ENCODE data around the gene AKAP7. TPM values are rescaled to one million over a fixed set of nuclear protein-coding genes. Genes with fewer than 3 reads are reported as not detected.
"Not testable (repeated sequence)": the region's sequence is repeated elsewhere in the genome, so short reads cannot be mapped to it uniquely, and the experiment has no call there.

AKAP7 gene
- total RNA-seq, 1 experiment from 2014 or later = 3.1 TPM

DNA sequence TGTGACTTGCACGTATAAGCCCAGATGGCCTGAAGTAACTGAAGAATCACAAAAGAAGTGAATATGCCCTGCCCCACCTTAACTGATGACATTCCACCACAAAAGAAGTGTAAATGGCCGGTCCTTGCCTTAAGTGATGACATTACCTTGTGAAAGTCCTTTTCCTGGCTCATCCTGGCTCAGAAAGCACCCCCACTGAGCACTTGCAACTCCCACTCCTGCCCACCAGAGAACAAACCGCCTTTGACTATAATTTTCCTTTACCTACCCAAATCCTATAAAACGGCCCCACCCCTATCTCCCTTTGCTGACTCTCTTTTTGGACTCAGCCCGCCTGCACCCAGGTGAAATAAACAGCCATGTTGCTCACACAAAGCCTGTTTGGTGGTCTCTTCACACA lies 193.5 kb downstream of the AKAP7 start:
- RAD21 ChIA-PET (ENCODE audit: low non-redundant PET in 1 of 2, low total read pairs in 2 of 2, uncharacterized antibody in 2 of 2, unreplicated experiment in 2 of 2); H3K9ac ChIP-seq (ENCODE audit: low read length); H3K27ac ChIP-seq (ENCODE audit: low read depth, low read length); H3K36me3 ChIP-seq (ENCODE audit: control insufficient read depth in 1 of 2, insufficient read depth in 2 of 2, low read length in 2 of 2); DNase-seq (ENCODE audit: low read depth, low spot score); H2AFZ ChIP-seq (ENCODE audit: low read depth, low read length, poor library complexity, severe bottlenecking); H3K27me3 ChIP-seq (ENCODE audit: insufficient read depth, low read length); H3K79me2 ChIP-seq (ENCODE audit: insufficient read depth, low read length); BruUV-seq (replicated peaks); H4K20me1 ChIP-seq (ENCODE audit: insufficient read depth); intact Hi-C loops (cut with micrococcal nuclease); H3K9me2 ChIP-seq (ENCODE audit: insufficient read depth); ATAC-seq; H3K4me1 ChIP-seq (ENCODE audit: control insufficient read depth in 1 of 2, insufficient read depth in 2 of 2, low read length in 2 of 2); CTCF ChIA-PET; H3K4me3 ChIP-seq (replicated peaks in 1 of 2; ENCODE audit: low read depth in 1 of 2, low read length in 2 of 2); H3K9me3 ChIP-seq (ENCODE audit: control insufficient read depth in 1 of 2, insufficient read depth in 1 of 2, low read depth in 1 of 2, low read length in 2 of 2); POLR2A ChIA-PET; H3K4me2 ChIP-seq (ENCODE audit: low read length): not testable (repeated sequence)

DNA sequence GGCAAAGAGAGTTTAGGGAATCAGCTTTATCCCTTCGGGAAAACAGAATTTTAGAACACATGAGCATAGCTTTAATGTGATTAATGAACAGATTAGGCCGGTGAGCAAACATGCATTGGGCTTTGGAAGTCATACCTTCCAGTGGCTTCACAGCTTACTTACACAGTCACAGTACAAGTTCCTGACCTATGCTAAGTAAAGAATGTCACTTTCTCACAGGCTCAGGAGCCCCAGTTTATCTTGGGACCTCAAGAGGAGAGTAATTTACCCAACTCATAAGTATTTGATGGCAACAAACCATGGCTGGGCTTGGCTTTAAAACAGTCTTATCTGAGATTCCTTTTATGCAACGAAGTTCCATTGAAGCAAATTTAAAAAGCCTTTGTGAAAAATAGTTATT lies 195.9 kb downstream of the AKAP7 start:
- Histone ChIP-seq H3K79me2 (ENCODE audit: insufficient read depth, low read length) (no peaks in the 10 kb centered on the region), H3K4me3 (replicated peaks in 1 of 2; ENCODE audit: low read depth in 1 of 2, low read length in 2 of 2) (no peak overlapping the region), H3K27ac (ENCODE audit: low read depth, low read length) (no peak overlapping the region), H4K20me1 (ENCODE audit: insufficient read depth) (no peaks in the 10 kb centered on the region), H3K4me1 (ENCODE audit: control insufficient read depth in 1 of 2, insufficient read depth in 2 of 2, low read length in 2 of 2) (no peaks in the 10 kb centered on the region), H3K4me2 (ENCODE audit: low read length) (no peak overlapping the region), H2AFZ (ENCODE audit: low read depth, low read length, poor library complexity, severe bottlenecking) (no peak overlapping the region), H3K9me3 (ENCODE audit: control insufficient read depth in 1 of 2, insufficient read depth in 1 of 2, low read depth in 1 of 2, low read length in 2 of 2) (no peaks in the 10 kb centered on the region), H3K27me3 (ENCODE audit: insufficient read depth, low read length) (no peaks in the 10 kb centered on the region), H3K9me2 (ENCODE audit: insufficient read depth) (no peaks in the 10 kb centered on the region), H3K9ac (ENCODE audit: low read length) (no peak overlapping the region), H3K36me3 (ENCODE audit: control insufficient read depth in 1 of 2, insufficient read depth in 2 of 2, low read length in 2 of 2) (no peaks in the 10 kb centered on the region)
- CTCF ChIA-PET = no interaction called here
- TF ChIP-seq CEBPB (IDR thresholded peaks at IDR 0.05; ENCODE audit: low read depth) (no peak), ZFX (IDR thresholded peaks at IDR 0.05) (no peak), SRF (IDR thresholded peaks at IDR 0.05; ENCODE audit: low read depth) (no peak), POLR2AphosphoS5 (IDR thresholded peaks at IDR 0.05; ENCODE audit: low read depth, low read length) (no peak), SIN3A (IDR thresholded peaks at IDR 0.05; ENCODE audit: low read depth) (no peak), SP1 (IDR thresholded peaks at IDR 0.05; ENCODE audit: low read depth) (no peak), TCF7L2 (IDR thresholded peaks at IDR 0.05; ENCODE audit: borderline replicate concordance, extremely low read depth, insufficient read depth, insufficient read length) (no peak), EZH2 (IDR thresholded peaks at IDR 0.05) (no peak), YY1 (IDR thresholded peaks at IDR 0.05; ENCODE audit: extremely low read depth, insufficient replicate concordance, low read depth, low read length) (no peak), EGR1 (IDR thresholded peaks at IDR 0.05; ENCODE audit: low read depth) (no peak), POLR2A (IDR thresholded peaks at IDR 0.05; ENCODE audit: borderline replicate concordance, extremely low read depth, insufficient read depth, insufficient read length) (no peak)
- TF ChIP-seq, protein P1, sequence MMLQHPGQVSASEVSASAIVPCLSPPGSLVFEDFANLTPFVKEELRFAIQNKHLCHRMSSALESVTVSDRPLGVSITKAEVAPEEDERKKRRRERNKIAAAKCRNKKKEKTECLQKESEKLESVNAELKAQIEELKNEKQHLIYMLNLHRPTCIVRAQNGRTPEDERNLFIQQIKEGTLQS (IDR thresholded peaks at IDR 0.05) = no peak
- DNase-seq (ENCODE audit: low read depth, low spot score) (no peak), ATAC-seq (no peak)
- RAD21 ChIA-PET (ENCODE audit: low non-redundant PET in 1 of 2, low total read pairs in 2 of 2, uncharacterized antibody in 2 of 2, unreplicated experiment in 2 of 2) = no interaction called here
- intact Hi-C loops (cut with micrococcal nuclease) = no loop called here
- no TSS peak for BruUV-seq (replicated peaks)
- POLR2A ChIA-PET = no interaction called here
